GM12878 (cell line): ENCODE measurements around the gene IFNAR2. TPM values are rescaled to one million over a fixed set of nuclear protein-coding genes. Genes with fewer than 3 reads are reported as not detected.

ENCODE experiments used
- CBFB ChIP-seq: IDR thresholded peaks from 2 replicates; pipeline ENCODE4 v1.6.1; 2016; ENCODE audit warnings: antibody characterized with exemption, low read depth
- GATAD2B ChIP-seq: fragments of 450-650 bp; conservative IDR thresholded peaks from 2 replicates; pipeline ENCODE4 v1.6.1; 2017; ENCODE audit warnings: low read depth, mild to moderate bottlenecking, moderate library complexity
- HCFC1 ChIP-seq: fragments of 150-350 bp; IDR thresholded peaks from 2 replicates; pipeline ENCODE4 v1.6.1; 2014; ENCODE audit warnings: low read length
- HDAC6 ChIP-seq: fragments of 200-600 bp; sonication (generic); IDR thresholded peaks from one replicate; pipeline ENCODE4 v1.8.0; 2017; ENCODE audit warnings: antibody characterized with exemption; ENCODE audit not compliant: unreplicated experiment
- HSF1 ChIP-seq: fragments of 150-350 bp; IDR thresholded peaks from 2 replicates; pipeline ENCODE4 v1.6.1; 2014; ENCODE audit warnings: mild to moderate bottlenecking, low read depth, low read length
- MLLT1 ChIP-seq: fragments of 450-650 bp; IDR thresholded peaks from 2 replicates; pipeline ENCODE4 v1.6.1; 2016; ENCODE audit warnings: mild to moderate bottlenecking
- MTA2 ChIP-seq: fragments of 450-650 bp; IDR thresholded peaks from 2 replicates; pipeline ENCODE4 v1.6.1; 2016; ENCODE audit warnings: low read depth, mild to moderate bottlenecking, moderate library complexity
- MYB ChIP-seq: fragments of 150-350 bp; IDR thresholded peaks from 2 replicates; pipeline ENCODE4 v1.6.1; 2014; ENCODE audit warnings: mild to moderate bottlenecking, low read depth, low read length, borderline replicate concordance
- RAD21 ChIP-seq: IDR thresholded peaks from 2 replicates; pipeline ENCODE4 v1.6.1; 2011; ENCODE audit warnings: mild to moderate bottlenecking, low read depth, low read length, moderate library complexity; ENCODE audit not compliant: insufficient read depth
- SIN3A ChIP-seq: IDR thresholded peaks from 2 replicates; pipeline ENCODE4 v1.6.1; 2012; ENCODE audit warnings: low read depth, low read length, improper control_type of control experiment
- TAF1 ChIP-seq: IDR thresholded peaks from 2 replicates; pipeline ENCODE4 v1.6.1; 2011; ENCODE audit warnings: mild to moderate bottlenecking, low read depth, low read length, borderline replicate concordance
- TBL1XR1 ChIP-seq: IDR thresholded peaks from 2 replicates; pipeline ENCODE4 v1.6.1; 2012; ENCODE audit warnings: low read depth, low read length, improper control_type of control experiment
- YY1 ChIP-seq: IDR thresholded peaks from 2 replicates; pipeline ENCODE4 v1.6.1; 2011; ENCODE audit warnings: low read depth, mild to moderate bottlenecking, low read length
- ZBTB11 ChIP-seq: fragments of 450-650 bp; formaldehyde crosslinking; IDR thresholded peaks from 2 replicates; pipeline ENCODE4 v1.5.0; 2022; ENCODE audit warnings: mild to moderate bottlenecking, missing genetic modification characterization
- ZBTB40 ChIP-seq: fragments of 450-650 bp; IDR thresholded peaks from 2 replicates; pipeline ENCODE4 v1.6.1; 2016; ENCODE audit warnings: mild to moderate bottlenecking, moderate library complexity, borderline replicate concordance
- ZSCAN29 ChIP-seq: fragments of 450-650 bp; IDR thresholded peaks from 2 replicates; pipeline ENCODE4 v1.6.1; 2017; ENCODE audit warnings: mild to moderate bottlenecking, moderate library complexity
- polyA plus RNA-seq, 11 experiments: library from polyadenylated mRNA; depleted of rRNA in 4 of 11; unstranded in 6 of 11; stranded (reverse) in 5 of 11; fragments of >200 nt; fragmentation: Nextera tagmentation in 4 of 11; fragmentation: Illumina TruSeq in 1 of 11; extraction: Ambion mirVana in 4 of 11; extraction: Trizol in 1 of 11; gene quantifications; 1 replicate in 1 of 11; 2 replicates in 10 of 11; pipeline versions ENCODE4 v1.2.1 to v1.2.3, GENCODE V29; 2011 to 2016; ENCODE audit warnings: inconsistent platforms in 2 of 11, missing spikeins in 2 of 11, low read depth in 1 of 11
- total RNA-seq, 4 experiments: library from RNA; depleted of rRNA in 3 of 4; stranded (reverse); fragments of >200 nt in 3 of 4; fragmentation: Illumina TruSeq in 1 of 4; extraction: Trizol in 1 of 4; gene quantifications; 2 replicates each; pipeline versions ENCODE4 v1.2.1 to v1.2.3, GENCODE V29; 2013 to 2021

The IFNAR2 gene
- total and polyA plus RNA-seq, 10 of the 15 experiments (the other 5 are each of a cell fraction or from before 2014, with no cell fraction given): 8.5 to 99.7 (median 58.1) TPM

- TF ChIP-seq TAF1 (no peak), HSF1 (no peak), HCFC1 (no peak), HDAC6 (no peak), CBFB (peak; percentile 71; the same call in 1 of the 2 replicates), ZBTB40 (no peak), MTA2 (0 out of 2 replicates have a peak, but pooled peaks have one; percentile 44), SIN3A (no peak), MYB (no peak), YY1 (no peak), ZBTB11 (CRISPR knock-in tag) (no peak), ZSCAN29 (no peak), RAD21 (no peak), TBL1XR1 (no peak), GATAD2B (peak; percentile 33; the same call in 1 of the 2 replicates), MLLT1 (no peak)
These were observed 39.2 kb downstream of the IFNAR2 start (continued) for GRCh38 chr21:33268737-33269441.
